Measurements from ENCODE around the gene TPX2. TPM values are rescaled to one million over a fixed set of nuclear protein-coding genes. Genes with fewer than 3 reads are reported as not detected.

Gene TPX2
- total RNA-seq, 4 donors from 2014 or later: 3.2 to 15.7 (median 7.8) TPM

DNA sequence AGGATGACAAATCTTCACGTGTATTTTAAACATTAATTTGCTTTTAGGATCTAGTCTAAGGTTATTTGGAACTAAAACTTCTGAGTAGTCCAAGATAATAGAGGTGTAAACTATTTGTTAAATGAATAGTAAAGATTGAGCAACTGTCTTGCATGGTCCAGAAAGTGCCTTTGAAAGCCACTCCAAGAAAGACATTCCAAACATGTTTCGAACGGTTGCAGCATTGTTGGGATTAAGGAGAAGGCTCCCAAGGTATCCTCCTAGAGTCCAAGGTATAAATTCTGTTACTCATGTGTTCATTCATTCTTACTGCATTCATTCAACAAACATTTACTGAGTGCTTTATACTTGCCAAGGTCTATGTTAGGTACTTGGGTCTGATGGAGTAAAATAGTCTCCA, 51.3 kb downstream of the TPX2 start:
- H3K27ac ChIP-seq: no peak overlapping the region
- H3K9me3 ChIP-seq: no peaks in the 10 kb centered on the region
- no peak for TF ChIP-seq POLR2AphosphoS5 (IDR thresholded peaks at IDR 0.05)
- WGBS, 2 donors (ENCODE audit: low coverage in 1 of 2): 87 to 94% methylated on average over 3 of the region's 3 CpGs
- no peaks in the 10 kb centered on the region for H3K4me1 ChIP-seq
- intact Hi-C loops (cut with DNase I; ENCODE audit: low total_unique reads): no loop called here
- DNase-seq: no peak
- in situ Hi-C loops (cut with MboI; ENCODE audit: low pct_ligation_motif_present in 1 of 4, low pct_unique_long_range_greater_than_20kb in 1 of 4, low sequenced_read_pairs in 3 of 4): no loop called here
- H3K4me3 ChIP-seq: no peak overlapping the region
- no peaks in the 10 kb centered on the region for H3K27me3 ChIP-seq
- no peaks in the 10 kb centered on the region for H3K36me3 ChIP-seq

DNA sequence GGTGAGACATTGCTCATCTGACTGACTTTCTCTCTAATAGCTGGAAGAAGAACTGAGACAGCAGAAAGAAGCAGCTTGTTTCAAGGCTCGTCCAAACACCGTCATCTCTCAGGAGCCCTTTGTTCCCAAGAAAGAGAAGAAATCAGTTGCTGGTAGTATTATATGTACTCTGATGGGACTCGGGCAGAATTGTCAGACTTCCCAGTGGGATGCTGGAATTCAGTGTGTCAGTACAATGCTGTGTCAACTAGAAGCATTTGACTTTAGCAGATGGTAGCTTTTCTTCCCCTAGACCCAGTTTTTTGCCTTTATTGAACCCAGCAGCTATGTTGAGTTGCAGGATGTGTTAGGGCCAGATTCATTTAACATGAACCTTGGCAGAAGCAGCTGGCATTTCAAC, 58.3 kb downstream of the TPX2 start:
- no peaks in the 10 kb centered on the region for H3K27me3 ChIP-seq
- in situ Hi-C loops (cut with MboI; ENCODE audit: low pct_ligation_motif_present in 1 of 4, low pct_unique_long_range_greater_than_20kb in 1 of 4, low sequenced_read_pairs in 3 of 4): no loop called here
- intact Hi-C loops (cut with DNase I; ENCODE audit: low total_unique reads): no loop called here
- no peaks in the 10 kb centered on the region for H3K4me1 ChIP-seq
- H3K4me3 ChIP-seq: no peak overlapping the region
- no peak overlapping the region for H3K27ac ChIP-seq
- no peaks in the 10 kb centered on the region for H3K9me3 ChIP-seq
- TF ChIP-seq, protein P1, sequence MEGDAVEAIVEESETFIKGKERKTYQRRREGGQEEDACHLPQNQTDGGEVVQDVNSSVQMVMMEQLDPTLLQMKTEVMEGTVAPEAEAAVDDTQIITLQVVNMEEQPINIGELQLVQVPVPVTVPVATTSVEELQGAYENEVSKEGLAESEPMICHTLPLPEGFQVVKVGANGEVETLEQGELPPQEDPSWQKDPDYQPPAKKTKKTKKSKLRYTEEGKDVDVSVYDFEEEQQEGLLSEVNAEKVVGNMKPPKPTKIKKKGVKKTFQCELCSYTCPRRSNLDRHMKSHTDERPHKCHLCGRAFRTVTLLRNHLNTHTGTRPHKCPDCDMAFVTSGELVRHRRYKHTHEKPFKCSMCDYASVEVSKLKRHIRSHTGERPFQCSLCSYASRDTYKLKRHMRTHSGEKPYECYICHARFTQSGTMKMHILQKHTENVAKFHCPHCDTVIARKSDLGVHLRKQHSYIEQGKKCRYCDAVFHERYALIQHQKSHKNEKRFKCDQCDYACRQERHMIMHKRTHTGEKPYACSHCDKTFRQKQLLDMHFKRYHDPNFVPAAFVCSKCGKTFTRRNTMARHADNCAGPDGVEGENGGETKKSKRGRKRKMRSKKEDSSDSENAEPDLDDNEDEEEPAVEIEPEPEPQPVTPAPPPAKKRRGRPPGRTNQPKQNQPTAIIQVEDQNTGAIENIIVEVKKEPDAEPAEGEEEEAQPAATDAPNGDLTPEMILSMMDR (IDR thresholded peaks at IDR 0.05): no peak
- TF ChIP-seq EP300 (IDR thresholded peaks at IDR 0.05; ENCODE audit: low read depth): no peak
- no peak for DNase-seq
- H3K36me3 ChIP-seq: no peaks in the 10 kb centered on the region
- 87 to 92% methylated on average over 3 of the region's 3 CpGs for WGBS, 2 donors (ENCODE audit: low coverage in 1 of 2)

DNA sequence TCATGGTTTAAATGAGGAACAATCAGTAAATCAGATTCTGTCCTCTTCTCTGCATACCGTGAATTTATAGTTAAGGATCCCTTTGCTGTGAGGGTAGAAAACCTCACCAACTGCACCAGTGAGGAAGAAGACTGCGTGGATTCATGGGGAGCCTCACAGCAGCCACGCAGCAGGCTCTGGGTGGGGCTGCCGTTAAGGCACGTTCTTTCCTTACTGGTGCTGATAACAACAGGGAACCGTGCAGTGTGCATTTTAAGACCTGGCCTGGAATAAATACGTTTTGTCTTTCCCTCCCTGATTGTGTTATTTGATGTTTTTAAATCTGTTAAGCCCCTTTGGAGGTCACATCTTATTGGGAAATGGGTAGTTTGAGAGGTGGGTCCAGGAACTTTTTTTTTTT, 62.4 kb downstream of the TPX2 start:
- Histone ChIP-seq H3K9me3 (no peaks in the 10 kb centered on the region), H3K4me3 (no peak overlapping the region), H3K36me3 (no peaks in the 10 kb centered on the region), H3K4me1 (no peaks in the 10 kb centered on the region), H3K27me3 (no peaks in the 10 kb centered on the region), H3K27ac (no peak overlapping the region)
- in situ Hi-C loops (cut with MboI; ENCODE audit: low pct_ligation_motif_present in 1 of 4, low pct_unique_long_range_greater_than_20kb in 1 of 4, low sequenced_read_pairs in 3 of 4) (no loop called here), intact Hi-C loops (cut with DNase I; ENCODE audit: low total_unique reads) (no loop called here)
- 76 to 85% methylated on average over 7 of the region's 7 CpGs for WGBS, 2 donors (ENCODE audit: low coverage in 1 of 2)
- TF ChIP-seq POLR2AphosphoS5 (IDR thresholded peaks at IDR 0.05): no peak
- TF ChIP-seq POLR2A (IDR thresholded peaks at IDR 0.05): no peak
- TF ChIP-seq, protein P1 (IDR thresholded peaks at IDR 0.05): no peak
- no peak for TF ChIP-seq EP300 (IDR thresholded peaks at IDR 0.05; ENCODE audit: low read depth)
- DNase-seq: no peak

DNA sequence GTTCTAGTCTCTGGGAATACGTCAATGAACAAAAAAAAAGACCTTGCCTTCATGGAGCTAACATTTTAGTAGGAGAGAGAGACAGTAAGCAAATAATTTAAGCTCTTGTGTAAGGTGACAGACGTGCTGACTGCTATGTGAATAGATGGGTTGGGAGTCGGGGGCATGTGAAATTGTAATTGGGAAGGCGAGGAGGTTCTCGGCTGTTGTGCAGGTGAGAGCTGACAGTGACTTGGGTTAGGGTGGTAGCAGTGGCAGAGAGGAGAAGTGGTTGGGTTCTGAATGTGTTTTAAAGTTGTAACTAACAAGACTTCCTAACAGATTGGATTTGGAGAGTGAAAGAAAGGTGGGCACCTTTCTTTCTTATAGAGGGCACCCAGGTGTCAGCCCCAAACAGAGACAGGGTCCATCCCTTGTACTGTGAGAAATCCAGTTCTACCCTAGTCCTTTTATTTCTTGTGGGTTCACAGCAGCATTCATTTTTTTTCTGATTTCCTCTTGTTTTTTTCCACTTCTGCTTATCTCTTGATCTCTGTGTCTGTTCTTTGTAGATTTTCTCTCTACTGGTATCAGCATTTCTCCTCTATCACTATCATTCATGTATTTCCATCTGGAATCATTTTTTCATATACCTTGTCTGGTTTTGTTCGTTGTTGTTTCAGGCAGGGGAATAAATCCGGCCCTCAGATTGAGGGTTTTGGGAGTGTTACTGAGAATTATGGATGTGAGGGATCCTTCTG, 64.6 kb downstream of the TPX2 start:
- Histone ChIP-seq H3K27ac (no peak overlapping the region), H3K27me3 (no peaks in the 10 kb centered on the region), H3K9me3 (no peaks in the 10 kb centered on the region), H3K4me3 (no peak overlapping the region), H3K36me3 (no peaks in the 10 kb centered on the region), H3K4me1 (no peaks in the 10 kb centered on the region)
- TF ChIP-seq POLR2AphosphoS5 (IDR thresholded peaks at IDR 0.05): no peak
- no peak for TF ChIP-seq POLR2A (IDR thresholded peaks at IDR 0.05)
- TF ChIP-seq EP300 (IDR thresholded peaks at IDR 0.05; ENCODE audit: low read depth): no peak
- TF ChIP-seq, protein P1 (IDR thresholded peaks at IDR 0.05): no peak
- in situ Hi-C loops (cut with MboI; ENCODE audit: low pct_ligation_motif_present in 1 of 4, low pct_unique_long_range_greater_than_20kb in 1 of 4, low sequenced_read_pairs in 3 of 4): no loop called here
- intact Hi-C loops (cut with DNase I; ENCODE audit: low total_unique reads): no loop called here
- DNase-seq: no peak
- WGBS, 2 donors (ENCODE audit: low coverage in 1 of 2): 94 to 98% methylated on average over 6 to 7 of the region's 7 CpGs
